ENCODE results near the gene STX1B. TPM values are rescaled to one million over a fixed set of nuclear protein-coding genes. Genes with fewer than 3 reads are reported as not detected.
"Not testable (repeated sequence)": the region's sequence is repeated elsewhere in the genome, so short reads cannot be mapped to it uniquely, and the experiment has no call there.

STX1B gene
- polyA plus RNA-seq, 1 donor (not counting 4 experiments of a cell fraction or from before 2014, with no cell fraction given): 0.34 TPM

DNA sequence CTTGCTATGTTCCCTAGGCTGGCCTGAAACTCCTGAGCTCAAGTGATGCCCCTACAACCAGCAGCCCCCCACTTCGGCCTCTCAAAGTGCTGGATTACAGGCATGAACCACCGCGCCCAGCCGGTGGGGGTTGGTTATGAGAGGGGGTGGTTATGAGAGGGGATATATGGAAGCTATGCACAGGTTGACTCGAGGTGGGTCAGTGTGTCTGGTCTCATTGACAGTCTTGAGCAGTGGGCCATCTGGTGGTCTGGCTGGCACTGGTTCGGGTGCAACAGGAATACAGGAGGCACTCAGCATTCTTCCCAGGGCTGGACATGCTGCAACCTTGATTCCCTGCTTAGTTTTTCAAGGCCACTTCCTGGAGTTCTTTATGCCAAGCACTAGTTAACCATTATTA, 5.6 kb upstream of the STX1B start:
- no peaks in the 10 kb centered on the region for H3K36me3 ChIP-seq (ENCODE audit: control insufficient read depth in 2 of 2, extremely low read depth in 1 of 2, insufficient read depth in 2 of 2, low read length in 2 of 2)
- no peak overlapping the region for H3K4me2 ChIP-seq (ENCODE audit: control insufficient read depth, extremely low read depth, insufficient read depth, low read depth, low read length)
- no peaks in the 10 kb centered on the region for H3K9me3 ChIP-seq (ENCODE audit: control insufficient read depth, low read depth, low read length)
- H3K9ac ChIP-seq (ENCODE audit: control insufficient read depth, extremely low read depth, insufficient read depth, low read length): no peak overlapping the region
- FAIRE-seq (no peak), DNase-seq (ENCODE audit: low read depth, low spot score) (no peak)
- no peaks in the 10 kb centered on the region for H3K4me1 ChIP-seq (ENCODE audit: control insufficient read depth, extremely low read depth, insufficient read depth, low read length)
- no peaks in the 10 kb centered on the region for H3K79me2 ChIP-seq (ENCODE audit: control insufficient read depth, insufficient read depth, low read length)
- H3K9me1 ChIP-seq (ENCODE audit: control insufficient read depth, extremely low read depth, insufficient read depth, low read length): no peaks in the 10 kb centered on the region
- H3K27ac ChIP-seq (ENCODE audit: control insufficient read depth, insufficient read depth, low read length): no peak overlapping the region
- dilution Hi-C loops (cut with MboI; ENCODE audit: extremely low pct_ligation_motif_present, low sequenced_read_pairs): no loop called here
- no peak overlapping the region for H2AFZ ChIP-seq (ENCODE audit: control insufficient read depth, low read length)
- H3K27me3 ChIP-seq (ENCODE audit: control insufficient read depth, extremely low read depth, insufficient read depth, low read length): peaks cover 15% of the 10 kb centered on the region
- no peaks in the 10 kb centered on the region for H4K20me1 ChIP-seq (ENCODE audit: control insufficient read depth, extremely low read depth, insufficient read depth, low read length)
- TF ChIP-seq, protein P1, sequence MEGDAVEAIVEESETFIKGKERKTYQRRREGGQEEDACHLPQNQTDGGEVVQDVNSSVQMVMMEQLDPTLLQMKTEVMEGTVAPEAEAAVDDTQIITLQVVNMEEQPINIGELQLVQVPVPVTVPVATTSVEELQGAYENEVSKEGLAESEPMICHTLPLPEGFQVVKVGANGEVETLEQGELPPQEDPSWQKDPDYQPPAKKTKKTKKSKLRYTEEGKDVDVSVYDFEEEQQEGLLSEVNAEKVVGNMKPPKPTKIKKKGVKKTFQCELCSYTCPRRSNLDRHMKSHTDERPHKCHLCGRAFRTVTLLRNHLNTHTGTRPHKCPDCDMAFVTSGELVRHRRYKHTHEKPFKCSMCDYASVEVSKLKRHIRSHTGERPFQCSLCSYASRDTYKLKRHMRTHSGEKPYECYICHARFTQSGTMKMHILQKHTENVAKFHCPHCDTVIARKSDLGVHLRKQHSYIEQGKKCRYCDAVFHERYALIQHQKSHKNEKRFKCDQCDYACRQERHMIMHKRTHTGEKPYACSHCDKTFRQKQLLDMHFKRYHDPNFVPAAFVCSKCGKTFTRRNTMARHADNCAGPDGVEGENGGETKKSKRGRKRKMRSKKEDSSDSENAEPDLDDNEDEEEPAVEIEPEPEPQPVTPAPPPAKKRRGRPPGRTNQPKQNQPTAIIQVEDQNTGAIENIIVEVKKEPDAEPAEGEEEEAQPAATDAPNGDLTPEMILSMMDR (optimal IDR thresholded peaks at IDR 0.05 in 1 of 3, IDR thresholded peaks at IDR 0.05 in 1 of 3, conservative IDR thresholded peaks at IDR 0.05 in 1 of 3; ENCODE audit: extremely low read depth in 1 of 3, insufficient read depth in 2 of 3, low read length in 3 of 3): peak in 1 of 3 experiments; percentile 40
- no peak for TF ChIP-seq EZH2 (IDR thresholded peaks at IDR 0.05; ENCODE audit: low read length)
- no peak overlapping the region for H3K4me3 ChIP-seq (ENCODE audit: control insufficient read depth in 2 of 3, extremely low read depth in 1 of 3, insufficient read depth in 2 of 3, low read depth in 1 of 3, low read length in 3 of 3)

DNA sequence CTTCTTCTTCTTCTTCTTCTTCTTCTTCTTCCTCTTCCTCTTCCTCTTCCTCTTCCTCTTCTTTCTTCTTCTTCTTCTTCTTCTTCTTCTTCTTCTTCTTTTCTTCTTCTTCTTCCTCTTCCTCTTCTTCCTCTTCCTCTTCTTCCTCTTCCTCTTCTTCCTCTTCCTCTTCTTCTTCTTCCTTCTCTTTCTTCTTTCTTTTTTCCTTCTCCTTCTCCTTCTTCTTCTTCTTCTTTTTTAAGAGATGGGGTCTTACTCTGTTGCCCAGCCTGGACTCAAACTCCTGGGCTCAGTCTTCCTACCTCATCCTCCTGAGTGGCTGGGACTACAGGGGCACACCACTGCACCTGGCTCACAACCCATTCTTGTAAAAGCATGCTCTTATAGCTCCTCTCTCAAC, 2.9 kb upstream of the STX1B start:
- H3K36me3 ChIP-seq (ENCODE audit: control insufficient read depth in 2 of 2, extremely low read depth in 1 of 2, insufficient read depth in 2 of 2, low read length in 2 of 2); H3K9me1 ChIP-seq (ENCODE audit: control insufficient read depth, extremely low read depth, insufficient read depth, low read length); H3K27ac ChIP-seq (ENCODE audit: control insufficient read depth, insufficient read depth, low read length); H3K4me1 ChIP-seq (ENCODE audit: control insufficient read depth, extremely low read depth, insufficient read depth, low read length); H3K9ac ChIP-seq (ENCODE audit: control insufficient read depth, extremely low read depth, insufficient read depth, low read length); H3K9me3 ChIP-seq (ENCODE audit: control insufficient read depth, low read depth, low read length); dilution Hi-C loops (cut with MboI; ENCODE audit: extremely low pct_ligation_motif_present, low sequenced_read_pairs); H4K20me1 ChIP-seq (ENCODE audit: control insufficient read depth, extremely low read depth, insufficient read depth, low read length); DNase-seq (ENCODE audit: low read depth, low spot score); H3K4me2 ChIP-seq (ENCODE audit: control insufficient read depth, extremely low read depth, insufficient read depth, low read depth, low read length); H3K79me2 ChIP-seq (ENCODE audit: control insufficient read depth, insufficient read depth, low read length); H3K4me3 ChIP-seq (ENCODE audit: control insufficient read depth in 2 of 3, extremely low read depth in 1 of 3, insufficient read depth in 2 of 3, low read depth in 1 of 3, low read length in 3 of 3); H2AFZ ChIP-seq (ENCODE audit: control insufficient read depth, low read length); FAIRE-seq: not testable (repeated sequence)
- H3K27me3 ChIP-seq (ENCODE audit: control insufficient read depth, extremely low read depth, insufficient read depth, low read length): peaks cover 28% of the 10 kb centered on the region

DNA sequence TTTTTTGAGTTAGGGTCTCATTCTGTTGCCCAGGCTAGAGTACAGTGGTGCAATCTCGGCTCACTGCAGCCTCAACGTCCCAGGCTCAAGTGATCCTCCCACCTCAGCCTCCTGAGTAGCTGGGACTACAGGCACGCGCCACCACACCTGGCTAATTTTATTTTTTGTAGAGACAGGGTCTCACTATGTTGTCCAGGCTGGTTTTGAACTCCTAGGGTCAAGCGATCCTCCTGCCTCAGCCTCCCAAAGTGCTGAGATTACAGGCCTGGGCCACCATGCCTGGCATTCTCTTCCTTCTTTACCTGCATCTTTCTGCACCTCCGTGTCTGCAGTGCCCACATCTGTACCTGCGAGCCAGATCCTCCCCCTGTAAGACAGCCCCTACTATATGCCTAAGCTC, 1.4 kb upstream of the STX1B start:
- H3K4me2 ChIP-seq (ENCODE audit: control insufficient read depth, extremely low read depth, insufficient read depth, low read depth, low read length); H3K9me1 ChIP-seq (ENCODE audit: control insufficient read depth, extremely low read depth, insufficient read depth, low read length); H3K36me3 ChIP-seq (ENCODE audit: control insufficient read depth in 2 of 2, extremely low read depth in 1 of 2, insufficient read depth in 2 of 2, low read length in 2 of 2); H2AFZ ChIP-seq (ENCODE audit: control insufficient read depth, low read length); H3K9ac ChIP-seq (ENCODE audit: control insufficient read depth, extremely low read depth, insufficient read depth, low read length); H3K27ac ChIP-seq (ENCODE audit: control insufficient read depth, insufficient read depth, low read length); H3K4me3 ChIP-seq (ENCODE audit: control insufficient read depth in 2 of 3, extremely low read depth in 1 of 3, insufficient read depth in 2 of 3, low read depth in 1 of 3, low read length in 3 of 3); dilution Hi-C loops (cut with MboI; ENCODE audit: extremely low pct_ligation_motif_present, low sequenced_read_pairs); H3K79me2 ChIP-seq (ENCODE audit: control insufficient read depth, insufficient read depth, low read length); H3K9me3 ChIP-seq (ENCODE audit: control insufficient read depth, low read depth, low read length); FAIRE-seq; H3K4me1 ChIP-seq (ENCODE audit: control insufficient read depth, extremely low read depth, insufficient read depth, low read length); H4K20me1 ChIP-seq (ENCODE audit: control insufficient read depth, extremely low read depth, insufficient read depth, low read length); DNase-seq (ENCODE audit: low read depth, low spot score): not testable (repeated sequence)
- H3K27me3 ChIP-seq (ENCODE audit: control insufficient read depth, extremely low read depth, insufficient read depth, low read length): peaks cover 28% of the 10 kb centered on the region
